Keratinocyte (primary cell): Measurements from ENCODE around the gene CLCN3. TPM values are rescaled to one million over a fixed set of nuclear protein-coding genes. Genes with fewer than 3 reads are reported as not detected.

Source experiments
- DNase-seq: peaks from one replicate; pipeline ENCODE4 v3.0.0-alpha.2; 2011; ENCODE audit warnings: low read depth, missing footprints, low spot score
- FAIRE-seq: peaks from 2 replicates; lab custom pipeline; 2011; peaks lifted over from hg19 to GRCh38; lab: Jason Lieb, UNC
- H2AFZ ChIP-seq: 2 replicates; pipeline ENCODE4 v1.6.0; 2012; ENCODE audit warnings: low read length, control low read depth, inconsistent platforms; ENCODE audit not compliant: control insufficient read depth
- H3K27ac ChIP-seq: 2 replicates; pipeline ENCODE4 v1.5.1; 2011; ENCODE audit warnings: low read length; ENCODE audit not compliant: control insufficient read depth, insufficient read depth
- H3K27me3 ChIP-seq: 3 replicates; pipeline ENCODE4 v1.6.0; 2011; ENCODE audit warnings: low read length; ENCODE audit not compliant: control insufficient read depth, insufficient read depth; ENCODE audit errors: extremely low read depth
- H3K36me3 ChIP-seq, 2 experiments: 2 replicates in 1 of 2; 3 replicates in 1 of 2; pipeline ENCODE4 v1.5.1; 2011; ENCODE audit warnings: low read length in 2 of 2, mild to moderate bottlenecking in 1 of 2; ENCODE audit not compliant: control insufficient read depth in 2 of 2, insufficient read depth in 2 of 2; ENCODE audit errors: extremely low read depth in 1 of 2
- H3K4me1 ChIP-seq: 3 replicates; pipeline ENCODE4 v1.5.1; 2011; ENCODE audit warnings: low read length; ENCODE audit not compliant: control insufficient read depth, insufficient read depth; ENCODE audit errors: extremely low read depth
- H3K4me2 ChIP-seq: 3 replicates; pipeline ENCODE4 v1.6.0; 2011; ENCODE audit warnings: low read depth, low read length; ENCODE audit not compliant: control insufficient read depth, insufficient read depth; ENCODE audit errors: extremely low read depth
- H3K4me3 ChIP-seq, 3 experiments: fragments of 200-600 bp in 1 of 3; sonication (generic) in 1 of 3; 2 replicates in 2 of 3; 3 replicates in 1 of 3; pipeline ENCODE4 v1.5.1; 2011 to 2016; ENCODE audit warnings: low read length in 3 of 3, mild to moderate bottlenecking in 3 of 3, control low read depth in 2 of 3, inconsistent platforms in 1 of 3, low read depth in 1 of 3, mixed read lengths in 1 of 3, mixed run types in 1 of 3, moderate library complexity in 1 of 3; ENCODE audit not compliant: control insufficient read depth in 2 of 3, insufficient read depth in 2 of 3; ENCODE audit errors: extremely low read depth in 1 of 3
- H3K79me2 ChIP-seq: 2 replicates; pipeline ENCODE4 v1.6.0; 2012; ENCODE audit warnings: low read length; ENCODE audit not compliant: control insufficient read depth, insufficient read depth
- H3K9ac ChIP-seq: 3 replicates; pipeline ENCODE4 v1.6.0; 2011; ENCODE audit warnings: low read length; ENCODE audit not compliant: control insufficient read depth, insufficient read depth; ENCODE audit errors: extremely low read depth
- H3K9me1 ChIP-seq: 3 replicates; pipeline ENCODE4 v1.6.0; 2011; ENCODE audit warnings: low read length; ENCODE audit not compliant: control insufficient read depth, insufficient read depth; ENCODE audit errors: extremely low read depth
- H3K9me3 ChIP-seq: 2 replicates; pipeline ENCODE4 v1.5.1; 2012; ENCODE audit warnings: low read depth, low read length; ENCODE audit not compliant: control insufficient read depth
- H4K20me1 ChIP-seq: 3 replicates; pipeline ENCODE4 v1.6.0; 2011; ENCODE audit warnings: low read length; ENCODE audit not compliant: control insufficient read depth, insufficient read depth; ENCODE audit errors: extremely low read depth
- CTCF ChIP-seq, 3 experiments: IDR thresholded peaks in 1 of 3; conservative IDR thresholded peaks in 1 of 3; optimal IDR thresholded peaks in 1 of 3; 2 replicates in 2 of 3; 3 replicates in 1 of 3; pipeline versions ENCODE3 to v1.5.1; 2011; ENCODE audit warnings: low read length in 3 of 3, mild to moderate bottlenecking in 3 of 3, moderate library complexity in 2 of 3, control low read depth in 1 of 3, inconsistent platforms in 1 of 3; ENCODE audit not compliant: insufficient read depth in 2 of 3; ENCODE audit errors: extremely low read depth in 1 of 3
- EZH2 ChIP-seq: IDR thresholded peaks from one replicate; pipeline ENCODE4 v1.6.1; 2012; ENCODE audit warnings: inconsistent platforms, mild to moderate bottlenecking, low read length, moderate library complexity
- dilution Hi-C: fragments of 300-500 bp; cut with MboI; formaldehyde crosslinking; loops from one replicate; pipeline ENCODE4 v1.7.0; 2020; ENCODE audit warnings: low sequenced_read_pairs; ENCODE audit not compliant: extremely low pct_ligation_motif_present
- polyA plus RNA-seq, 5 experiments: library from polyadenylated mRNA; depleted of rRNA in 3 of 5; stranded (reverse) in 3 of 5; stranded (forward) in 1 of 5; unstranded in 1 of 5; fragments of >200 nt; gene quantifications; 1 replicate in 1 of 5; 2 replicates in 3 of 5; 3 replicates in 1 of 5; pipeline versions ENCODE4 v1.2.1 to v1.2.3, GENCODE V29; 2011 to 2012; ENCODE audit warnings: missing spikeins in 2 of 5, low read depth in 1 of 5, low replicate concordance in 1 of 5

The CLCN3 gene
- polyA plus RNA-seq, 1 donor (not counting 4 experiments of a cell fraction or from before 2014, with no cell fraction given) = 34.2 TPM

GRCh38 chr4:169663402-169663801, 43.0 kb downstream of the CLCN3 start:
- no peaks in the 10 kb centered on the region for H3K9me1 ChIP-seq
- dilution Hi-C loops = no loop called here
- no peak for DNase-seq
- no peaks in the 10 kb centered on the region for H4K20me1 ChIP-seq
- no peak overlapping the region for H3K4me2 ChIP-seq
- FAIRE-seq = no peak
- H2AFZ ChIP-seq = no peak overlapping the region
- TF ChIP-seq CTCF (optimal IDR thresholded peaks at IDR 0.05 in 1 of 3, IDR thresholded peaks at IDR 0.05 in 1 of 3, conservative IDR thresholded peaks at IDR 0.05 in 1 of 3; ENCODE audit: extremely low read depth in 1 of 3, insufficient read depth in 2 of 3, low read length in 3 of 3) (no peak), EZH2 (no peak)
- no peaks in the 10 kb centered on the region for H3K36me3 ChIP-seq
- no peaks in the 10 kb centered on the region for H3K27me3 ChIP-seq
- H3K4me1 ChIP-seq = peaks cover 10% of the 10 kb centered on the region
- H3K4me3 ChIP-seq = no peak overlapping the region
- H3K9me3 ChIP-seq = no peaks in the 10 kb centered on the region
- H3K9ac ChIP-seq = no peak overlapping the region
- peaks cover 14% of the 10 kb centered on the region for H3K79me2 ChIP-seq
- no peak overlapping the region for H3K27ac ChIP-seq

- no peaks in the 10 kb centered on the region for H3K27me3 ChIP-seq
- no peak overlapping the region for H2AFZ ChIP-seq
- no peaks in the 10 kb centered on the region for H4K20me1 ChIP-seq
- H3K9me1 ChIP-seq = no peaks in the 10 kb centered on the region
- H3K79me2 ChIP-seq = peaks cover 14% of the 10 kb centered on the region
- H3K4me3 ChIP-seq = no peak overlapping the region
- peak; percentile 57 for FAIRE-seq
- no peak overlapping the region for H3K4me2 ChIP-seq
- no peaks in the 10 kb centered on the region for H3K36me3 ChIP-seq
- H3K4me1 ChIP-seq = peaks cover 7% of the 10 kb centered on the region
- no peak overlapping the region for H3K9ac ChIP-seq
- TF ChIP-seq EZH2 = no peak
- no peak for TF ChIP-seq CTCF (optimal IDR thresholded peaks at IDR 0.05 in 1 of 3, IDR thresholded peaks at IDR 0.05 in 1 of 3, conservative IDR thresholded peaks at IDR 0.05 in 1 of 3; ENCODE audit: extremely low read depth in 1 of 3, insufficient read depth in 2 of 3, low read length in 3 of 3)
- H3K27ac ChIP-seq = no peak overlapping the region
- dilution Hi-C loops = no loop called here
- no peaks in the 10 kb centered on the region for H3K9me3 ChIP-seq
- no peak for DNase-seq
These were observed 43.5 kb downstream of the CLCN3 start for GRCh38 chr4:169663831-169664230.
